GM08714 (cell line): ENCODE data around the gene LSM3.

Experiments used
- H3K4me3 ChIP-seq: fragments of 200-500 bp; sonication (Bioruptor generic); 2 replicates; pipeline ENCODE4 v1.5.1; 2014; ENCODE audit warnings: mild to moderate bottlenecking, low read length, inconsistent platforms
- ZNF274 ChIP-seq: IDR thresholded peaks from 2 replicates; pipeline ENCODE4 v1.6.1; 2012; ENCODE audit warnings: mild to moderate bottlenecking, low read depth, low read length

The LSM3 gene

GRCh38 chr3:14178247-14179113 is at the start of gene LSM3, which contains the start of gene XPC:
LSM3 (plus strand) TSS chr3:14178817; CDS start chr3:14178861, 44 bp downstream.
XPC (minus strand) TSS chr3:14178601; CDS start chr3:14178568, 33 bp downstream.
- H3K4me3 ChIP-seq: peak within 1 kb of the TSS; percentile 99
- TF ChIP-seq ZNF274: no peak

GRCh38 chr3:14129296-14129695 is 49.3 kb upstream of the LSM3 start:
- no peak overlapping the region for H3K4me3 ChIP-seq
- no peak for TF ChIP-seq ZNF274

- no peak overlapping the region for H3K4me3 ChIP-seq
- TF ChIP-seq ZNF274: no peak
These were observed 48.4 kb upstream of the LSM3 start for GRCh38 chr3:14130230-14130629.

GRCh38 chr3:14130707-14131106 is 47.9 kb upstream of the LSM3 start:
- H3K4me3 ChIP-seq: no peak overlapping the region
- no peak for TF ChIP-seq ZNF274

GRCh38 chr3:14131134-14131533 is 47.5 kb upstream of the LSM3 start:
- no peak overlapping the region for H3K4me3 ChIP-seq
- no peak for TF ChIP-seq ZNF274

- no peak overlapping the region for H3K4me3 ChIP-seq
- no peak for TF ChIP-seq ZNF274
These were observed 46.5 kb upstream of the LSM3 start for GRCh38 chr3:14132120-14132519.

GRCh38 chr3:14132689-14133088 is 45.9 kb upstream of the LSM3 start:
- H3K4me3 ChIP-seq: no peak overlapping the region
- TF ChIP-seq ZNF274: no peak

GRCh38 chr3:14133188-14133800 is 45.3 kb upstream of the LSM3 start:
- TF ChIP-seq ZNF274: no peak
- H3K4me3 ChIP-seq: no peak overlapping the region

- no peak overlapping the region for H3K4me3 ChIP-seq
- no peak for TF ChIP-seq ZNF274
These were observed 44.7 kb upstream of the LSM3 start for GRCh38 chr3:14133876-14134275.

- TF ChIP-seq ZNF274: no peak
- no peak overlapping the region for H3K4me3 ChIP-seq
These were observed 44.3 kb upstream of the LSM3 start for GRCh38 chr3:14134291-14134690.

- no peak overlapping the region for H3K4me3 ChIP-seq
- TF ChIP-seq ZNF274: no peak
These were observed 43.0 kb upstream of the LSM3 start for GRCh38 chr3:14135581-14135980.

GRCh38 chr3:14137004-14137403 is 41.6 kb upstream of the LSM3 start:
- no peak for TF ChIP-seq ZNF274
- H3K4me3 ChIP-seq: no peak overlapping the region

- H3K4me3 ChIP-seq: no peak overlapping the region
- no peak for TF ChIP-seq ZNF274
These were observed 41.2 kb upstream of the LSM3 start for GRCh38 chr3:14137445-14137844.

GRCh38 chr3:14138109-14138877 is 40.3 kb upstream of the LSM3 start:
- no peak overlapping the region for H3K4me3 ChIP-seq
- no peak for TF ChIP-seq ZNF274
